D721Med (cell line): ENCODE data around the gene NLRP10.
A peak's percentile ranks its signal among the peaks of the same experiment; 100 is the strongest.

ENCODE experiments used
- DNase-seq: peaks from one replicate; pipeline ENCODE4 v3.0.0; 2011; ENCODE audit warnings: low spot score; ENCODE audit not compliant: insufficient read length
- FAIRE-seq: peaks from 2 replicates; lab custom pipeline; 2011; peaks lifted over from hg19 to GRCh38; lab: Jason Lieb, UNC
- CTCF ChIP-seq: IDR thresholded peaks from 2 replicates; pipeline ENCODE4 v1.5.1; 2012; ENCODE audit warnings: mild to moderate bottlenecking, control low read depth; ENCODE audit not compliant: insufficient read depth; ENCODE audit errors: missing control alignments

NLRP10 gene

GRCh38 chr11:7986768-7987559 is 21.7 kb upstream of the NLRP10 start, which contains the start of gene EIF3F:
TSS of gene EIF3F (plus strand) at chr11:7987337. CDS start at chr11:7987353, 16 bp downstream.
- peak; percentile 80 for TF ChIP-seq CTCF
- DNase-seq (peak; percentile 71), FAIRE-seq (peak; percentile 58)

GRCh38 chr11:7983832-7984590 is 18.8 kb upstream of the NLRP10 start:
- TF ChIP-seq CTCF, result no peak
- FAIRE-seq, result no peak
- no peak for DNase-seq

- no peak for TF ChIP-seq CTCF
- FAIRE-seq (no peak), DNase-seq (no peak)
These were observed 17.4 kb upstream of the NLRP10 start for GRCh38 chr11:7982582-7983119.

GRCh38 chr11:7981619-7982157 is 16.4 kb upstream of the NLRP10 start:
- no peak for TF ChIP-seq CTCF
- FAIRE-seq, result no peak

GRCh38 chr11:7977232-7977917 is 12.1 kb upstream of the NLRP10 start:
- DNase-seq, result no peak
- no peak for FAIRE-seq
- TF ChIP-seq CTCF, result no peak

More at GRCh38 chr11:7981619-7982157, 16.4 kb upstream of the NLRP10 start:
- DNase-seq, result no peak

- FAIRE-seq, result no peak
- no peak for TF ChIP-seq CTCF
These were observed 9.4 kb upstream of the NLRP10 start for GRCh38 chr11:7974668-7975067.

More at GRCh38 chr11:7974668-7975067, 9.4 kb upstream of the NLRP10 start:
- no peak for DNase-seq
